Globus pallidus (tissue), 1 donor: Measurements from ENCODE around the gene RNU6-9.
A peak's percentile ranks its signal among the peaks of the same experiment; 100 is the strongest.

Experiments
- DNase-seq: peaks from one replicate; pipeline ENCODE4 v3.0.0-alpha.2; 2015; ENCODE audit warnings: low spot score

The RNU6-9 gene

DNA sequence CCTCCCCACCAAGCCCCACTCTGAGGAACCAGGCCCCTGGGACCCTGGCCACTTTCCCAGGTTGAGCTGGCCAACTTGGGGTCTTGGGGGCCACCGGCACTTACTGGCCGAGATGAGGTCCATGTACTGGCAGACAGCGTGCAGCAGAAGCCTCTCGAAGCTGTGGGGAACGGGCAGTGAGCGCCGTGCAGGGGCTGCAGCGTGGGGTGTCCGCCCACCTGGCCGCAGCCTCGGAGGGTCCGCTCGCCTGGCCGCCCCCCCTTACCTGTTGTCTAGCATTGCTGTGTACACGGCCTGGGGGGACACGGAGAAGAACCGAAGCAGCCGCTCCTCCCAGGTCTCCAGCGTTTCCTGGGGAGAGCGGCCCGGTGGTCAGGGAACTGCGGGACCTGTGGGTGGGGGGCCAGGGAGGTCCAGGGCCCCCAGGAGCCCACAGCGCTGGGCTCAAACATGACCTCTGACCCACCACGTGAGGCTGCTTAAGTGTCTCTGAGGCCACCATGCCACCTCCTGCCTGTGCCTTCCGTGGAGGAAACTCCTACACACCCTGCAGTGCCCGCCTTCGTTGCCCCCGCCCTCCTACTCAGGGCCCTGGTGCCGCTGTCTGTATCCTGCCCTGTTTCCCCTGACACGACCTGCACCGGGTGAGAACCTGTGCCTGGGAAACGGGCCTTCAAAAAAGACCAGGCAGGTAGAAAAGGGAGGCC lies 6.2 kb downstream of the RNU6-9 start:
- no peak for DNase-seq

DNA sequence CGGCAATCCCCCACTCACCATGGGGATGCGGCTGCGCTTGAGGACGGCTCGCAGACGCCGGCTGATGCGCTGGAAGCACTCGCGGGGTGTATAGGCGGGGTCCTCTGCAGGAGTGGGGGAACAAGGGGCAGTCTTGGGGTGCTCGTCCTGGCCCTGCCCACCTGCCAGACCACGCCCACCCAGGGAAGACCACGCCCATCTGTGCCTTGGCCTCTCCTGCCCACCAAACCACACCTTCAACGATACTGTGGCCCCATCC lies 6.7 kb downstream of the RNU6-9 start:
- no peak for DNase-seq

- DNase-seq = no peak
Observed at GRCh38 chr19:900302-901111, 7.2 kb downstream of the RNU6-9 start.

DNA sequence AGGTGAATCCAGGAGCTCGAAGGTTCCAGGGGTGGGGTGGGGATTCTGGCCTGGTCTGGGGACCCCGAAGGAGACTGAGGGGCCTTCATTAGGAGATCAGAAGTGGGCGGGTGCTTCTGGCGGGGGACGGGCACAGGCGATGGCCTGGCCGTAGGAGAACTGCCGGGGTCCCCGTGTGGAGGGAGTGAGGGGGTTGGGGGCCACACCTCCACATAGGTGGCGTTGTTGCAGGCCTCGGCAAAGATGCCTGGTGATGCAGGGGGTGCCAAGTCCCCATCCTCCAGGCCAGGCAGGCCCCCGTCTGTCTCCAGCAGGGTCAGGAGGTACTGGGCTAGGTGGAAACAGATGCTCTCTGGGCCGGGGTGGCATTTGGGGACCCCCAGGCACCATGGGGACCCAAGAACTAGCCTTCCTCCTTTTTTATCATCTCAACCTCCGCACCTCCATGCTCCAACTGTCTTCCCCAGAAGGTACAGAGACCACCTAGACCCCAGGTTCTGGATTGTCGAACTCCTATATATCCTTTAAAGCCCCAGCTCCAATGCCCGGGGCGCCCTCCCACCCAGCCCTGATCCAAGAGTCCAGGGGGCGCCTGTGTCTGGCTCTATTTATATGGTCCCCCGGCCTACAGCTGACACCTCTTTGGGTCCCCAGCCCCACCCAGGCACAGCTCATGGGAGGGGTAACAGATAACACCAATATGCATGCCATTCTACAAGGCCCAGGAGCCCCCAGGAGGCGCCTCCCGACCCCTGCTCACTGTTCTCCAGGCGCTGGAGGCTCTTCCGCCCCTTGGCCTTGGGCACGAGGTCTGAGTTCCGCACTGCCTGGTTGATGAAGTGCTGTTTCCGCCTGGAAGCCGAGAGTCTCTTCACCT lies 8.2 kb downstream of the RNU6-9 start:
- DNase-seq = no peak

DNA sequence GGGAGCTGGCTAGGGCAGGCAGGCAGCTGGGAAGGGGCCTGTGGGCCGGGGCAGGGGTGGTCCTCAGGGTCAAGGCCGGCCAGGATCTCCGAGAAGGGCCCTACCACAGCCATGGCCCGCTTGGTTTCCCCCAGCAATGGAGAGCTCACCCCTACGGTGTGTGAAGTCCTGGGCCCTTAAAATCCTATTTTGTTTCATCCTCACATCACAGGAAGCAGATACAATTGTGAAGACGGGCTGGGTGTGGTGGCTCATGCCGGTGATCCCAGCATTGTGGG lies 8.7 kb downstream of the RNU6-9 start:
- no peak for DNase-seq

DNA sequence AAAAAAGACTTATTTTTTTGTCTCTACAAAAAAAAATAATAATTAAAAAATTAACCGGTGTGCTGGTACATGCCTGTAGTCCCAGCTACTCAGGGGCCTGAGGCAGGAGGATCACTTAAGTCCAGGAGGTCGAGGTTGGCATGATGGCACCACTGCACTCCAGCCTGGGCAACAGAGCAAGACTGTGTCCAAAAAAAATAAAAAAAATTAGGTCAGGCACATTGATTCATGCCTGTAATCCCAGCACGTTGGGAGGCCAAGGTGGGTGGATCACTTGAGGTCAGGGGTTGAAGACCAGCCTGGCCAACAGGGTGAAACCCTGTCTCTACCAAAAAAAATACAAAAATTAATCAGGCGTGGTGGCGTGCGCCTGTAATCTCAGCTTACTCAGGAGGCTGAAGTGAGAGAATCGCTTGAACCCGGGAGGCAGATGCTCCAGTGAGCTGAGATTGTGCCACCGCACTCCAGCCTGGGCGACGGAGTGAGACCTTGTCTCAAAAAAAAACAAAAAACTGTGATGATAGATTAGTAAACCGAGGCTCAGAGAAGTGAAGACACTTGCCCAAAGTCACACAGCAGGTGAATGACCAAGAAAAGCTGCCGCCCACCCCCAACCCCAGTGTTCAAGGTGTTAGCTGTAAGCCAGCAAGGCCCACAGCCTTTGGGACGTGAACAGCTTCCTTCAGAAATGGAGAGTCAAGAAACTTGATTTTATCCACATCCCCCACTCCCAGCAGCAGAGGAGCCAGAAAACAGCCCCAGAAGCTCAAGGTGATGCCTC lies 9.4 kb downstream of the RNU6-9 start:
- DNase-seq = no peak

GRCh38 chr19:903266-903797 lies 10.0 kb downstream of the RNU6-9 start:
- no peak for DNase-seq

- no peak for DNase-seq
Observed at GRCh38 chr19:904545-904944, 11.3 kb downstream of the RNU6-9 start.

GRCh38 chr19:906480-906879 lies 13.2 kb downstream of the RNU6-9 start:
- no peak for DNase-seq

- DNase-seq = no peak
Observed at GRCh38 chr19:907183-907853, 14.0 kb downstream of the RNU6-9 start.

DNA sequence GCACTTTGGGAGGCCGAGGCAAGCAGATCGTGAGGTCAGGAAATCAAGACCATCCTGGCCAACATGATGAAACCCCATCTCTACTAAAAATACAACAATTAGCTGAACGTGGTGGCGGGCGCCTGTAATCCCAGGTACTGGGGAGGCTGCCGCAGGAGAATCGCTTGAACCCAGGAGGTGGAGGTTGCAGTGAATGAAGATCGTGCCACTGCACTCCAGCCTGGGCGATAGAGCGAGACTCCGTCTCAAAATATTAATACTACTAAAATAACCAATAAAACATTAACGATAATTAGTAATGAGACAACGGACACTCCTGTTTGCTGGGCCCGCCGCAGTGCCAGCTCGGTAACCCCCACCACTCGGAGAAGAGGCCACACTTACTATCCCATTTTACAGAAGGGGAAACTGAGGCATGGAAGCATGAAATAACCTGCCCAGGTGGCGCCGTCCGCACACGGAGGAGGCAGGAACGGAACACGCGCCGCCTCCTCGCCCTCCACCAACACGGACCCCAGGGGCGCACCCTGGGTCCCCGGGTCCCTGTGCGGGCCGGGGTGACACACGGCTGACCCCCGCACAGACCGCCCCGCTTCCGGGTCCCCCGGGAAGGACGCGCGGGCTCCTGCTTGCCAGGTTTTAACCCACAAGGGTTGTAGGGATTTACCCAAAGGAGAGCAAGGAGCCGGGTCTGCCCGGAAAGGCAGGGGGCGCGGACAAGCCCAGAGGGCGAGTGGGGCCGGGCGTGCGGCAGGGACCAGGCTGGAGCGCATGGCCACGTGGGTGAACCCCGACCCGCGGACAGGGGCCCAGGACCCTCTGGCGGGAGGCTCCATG lies 18.1 kb downstream of the RNU6-9 start:
- no peak for DNase-seq

DNA sequence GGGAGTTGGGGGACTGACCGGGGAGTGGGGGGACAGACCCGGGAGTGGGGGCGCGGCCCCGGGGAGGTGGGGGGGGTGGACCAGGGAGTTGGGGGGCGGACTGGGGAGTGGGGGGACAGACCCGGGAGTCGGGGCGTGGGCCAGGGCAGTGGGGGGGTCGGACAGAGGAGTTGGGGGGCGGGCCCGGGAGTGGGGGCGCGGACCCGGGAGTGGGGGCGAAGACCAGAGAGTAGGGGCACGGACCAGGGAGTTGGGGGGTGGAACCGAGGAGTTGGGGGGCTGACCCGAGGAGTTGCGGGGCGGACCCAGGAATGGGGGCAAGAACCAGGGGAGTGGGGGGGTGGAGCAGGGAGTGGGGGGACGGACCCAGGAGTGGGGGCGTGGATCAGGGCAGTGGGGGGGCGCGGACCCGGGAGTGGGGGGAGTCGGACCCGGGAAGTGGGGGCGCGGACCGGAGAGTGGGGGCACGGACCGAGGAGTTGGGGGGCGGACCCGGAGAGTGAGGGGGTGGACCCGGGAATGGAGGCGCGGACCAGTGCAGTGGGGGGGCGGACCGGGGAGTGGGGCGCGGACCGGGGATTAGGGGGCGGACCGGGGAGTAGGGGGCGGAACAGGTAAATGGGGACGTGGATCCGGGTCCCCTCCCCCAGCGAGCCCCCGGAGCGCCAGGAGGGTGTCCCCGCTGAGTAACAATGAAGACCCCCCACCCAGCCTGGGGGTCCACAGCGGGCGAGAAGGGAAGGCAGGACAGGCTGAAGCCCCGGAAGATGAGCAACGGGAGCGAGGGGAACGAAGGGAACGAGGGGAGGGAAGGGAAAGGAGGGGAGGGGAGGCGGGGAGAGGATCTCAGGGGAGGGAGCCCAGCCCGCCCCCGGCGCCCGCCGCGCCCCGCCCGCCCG lies 19.1 kb downstream of the RNU6-9 start:
- no peak for DNase-seq

DNA sequence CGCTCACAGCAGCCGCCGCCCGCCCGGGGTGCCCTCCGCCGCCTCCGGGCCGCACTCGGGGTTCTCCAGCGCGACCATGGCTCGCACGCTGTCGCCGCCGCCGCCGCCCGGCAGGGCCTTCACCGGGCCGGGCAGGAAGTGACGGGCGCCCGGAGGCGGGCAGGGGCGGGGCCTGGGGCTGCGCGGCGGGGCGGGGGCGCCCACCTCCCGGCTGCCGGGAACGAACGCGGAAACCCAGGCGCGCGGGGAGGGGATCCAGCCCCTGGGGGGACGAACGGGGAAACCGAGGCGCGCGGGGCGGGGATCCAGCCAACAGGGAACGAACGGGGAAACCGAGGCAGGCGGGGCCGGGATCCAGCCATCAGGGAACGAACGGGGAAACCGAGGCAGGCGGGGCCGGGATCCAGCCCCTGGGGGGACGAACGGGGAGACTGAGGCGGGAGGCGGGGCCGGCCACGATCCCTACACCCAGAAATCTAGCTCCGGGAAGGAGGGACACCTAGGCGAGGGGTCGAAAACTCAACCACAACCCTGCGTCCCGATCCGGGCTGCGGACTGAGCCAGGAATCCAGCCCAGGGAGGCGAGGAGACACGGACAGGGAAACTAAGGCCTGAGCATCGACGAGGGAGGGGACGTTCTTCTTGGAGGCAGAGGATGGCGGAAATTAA lies 19.9 kb downstream of the RNU6-9 start, which contains the start of gene R3HDM4:
Gene R3HDM4, minus strand, starts transcription at position 140 of the 669 bp plus-strand sequence. Its CDS starts 62 bp downstream, at position 78.
- DNase-seq = peak; percentile 54

DNA sequence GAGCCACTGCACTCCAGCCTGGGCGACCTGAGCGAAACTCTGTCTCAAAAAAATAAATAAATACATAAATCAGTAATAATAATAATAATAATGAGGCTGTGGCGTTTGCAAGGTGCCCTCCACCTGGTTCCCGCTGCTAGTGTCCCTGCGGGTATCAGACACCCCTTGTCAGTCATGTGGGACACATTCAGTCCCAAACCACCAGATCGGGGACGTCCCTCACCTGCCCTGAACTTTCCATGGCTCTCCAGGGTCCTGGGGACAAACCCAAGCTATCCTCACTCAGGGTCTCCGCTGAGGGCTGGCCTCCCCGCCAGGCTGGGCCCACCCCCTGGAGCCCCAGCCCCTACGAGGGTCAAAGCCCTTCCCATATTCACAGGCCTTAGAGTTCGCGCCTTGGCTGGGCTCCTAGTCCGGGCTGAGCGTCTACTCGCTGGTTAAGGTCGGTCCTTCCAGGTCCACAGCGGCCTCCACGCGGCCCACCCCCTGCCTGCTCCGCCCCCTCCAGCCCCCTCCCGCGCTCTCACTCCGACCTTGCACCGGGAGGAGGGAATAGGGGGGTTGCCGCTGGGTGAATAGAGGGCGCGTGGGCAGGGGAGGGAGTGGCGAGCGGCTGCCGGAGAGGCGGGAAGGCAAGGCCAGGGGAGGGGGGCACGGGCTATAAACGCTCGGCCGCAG lies 23.5 kb downstream of the RNU6-9 start:
- DNase-seq = no peak

DNA sequence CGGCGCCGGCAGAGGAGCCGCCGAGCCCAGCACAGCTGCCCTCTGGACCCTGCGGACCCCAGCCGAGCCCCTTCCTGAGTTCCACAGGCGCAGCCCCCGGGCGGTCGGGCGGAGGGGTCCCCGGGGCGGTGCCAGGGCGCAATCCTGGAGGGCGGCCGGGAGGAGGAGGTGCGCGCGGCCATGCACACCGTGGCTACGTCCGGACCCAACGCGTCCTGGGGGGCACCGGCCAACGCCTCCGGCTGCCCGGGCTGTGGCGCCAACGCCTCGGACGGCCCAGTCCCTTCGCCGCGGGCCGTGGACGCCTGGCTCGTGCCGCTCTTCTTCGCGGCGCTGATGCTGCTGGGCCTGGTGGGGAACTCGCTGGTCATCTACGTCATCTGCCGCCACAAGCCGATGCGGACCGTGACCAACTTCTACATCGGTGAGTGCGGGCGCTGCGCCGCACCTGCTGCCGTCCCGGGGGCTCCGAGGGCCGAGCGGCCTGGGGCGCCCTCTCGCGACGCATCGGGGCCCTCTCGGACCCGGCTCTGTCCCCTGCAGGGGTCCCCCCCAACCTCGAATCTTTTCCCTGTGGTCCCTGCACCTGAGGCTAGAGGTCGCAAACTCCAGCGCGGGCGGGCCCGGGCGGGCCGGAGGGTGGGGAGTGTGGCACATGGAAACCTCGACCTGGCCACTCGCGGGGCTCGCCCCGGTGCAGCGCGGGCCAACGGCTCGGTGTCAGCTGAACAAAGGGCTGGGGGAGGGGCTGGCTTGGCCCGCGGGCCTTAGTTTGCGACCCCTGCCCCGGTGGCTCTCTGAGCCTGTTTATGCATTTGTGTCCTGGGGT lies 24.3 kb downstream of the RNU6-9 start, which contains the start of gene KISS1R:
Gene KISS1R, plus strand, starts transcription at position 11 of the 829 bp plus-strand sequence. Its CDS starts 170 bp downstream, at position 181.
- no peak for DNase-seq

DNA sequence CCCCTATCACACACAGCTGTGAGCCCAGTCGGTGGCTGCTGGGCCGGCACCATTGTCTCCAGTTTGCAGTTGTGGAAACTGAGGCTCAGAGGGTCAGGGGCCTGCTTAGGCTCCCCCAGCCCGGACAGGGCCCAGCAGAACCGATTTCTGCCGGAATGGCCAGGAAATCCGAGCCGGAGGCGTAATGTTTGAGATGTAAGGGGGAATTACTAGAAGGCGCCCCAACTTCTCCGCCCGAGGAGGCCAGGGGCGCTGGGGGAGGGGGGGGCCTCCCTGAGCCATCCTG lies 24.8 kb downstream of the RNU6-9 start:
- DNase-seq = no peak

GRCh38 chr19:918481-919198 lies 25.4 kb downstream of the RNU6-9 start:
- no peak for DNase-seq
